ENCODE results near the gene CALN1.
"Not testable (repeated sequence)": the region's sequence is repeated elsewhere in the genome, so short reads cannot be mapped to it uniquely, and the experiment has no call there.

The CALN1 gene

DNA sequence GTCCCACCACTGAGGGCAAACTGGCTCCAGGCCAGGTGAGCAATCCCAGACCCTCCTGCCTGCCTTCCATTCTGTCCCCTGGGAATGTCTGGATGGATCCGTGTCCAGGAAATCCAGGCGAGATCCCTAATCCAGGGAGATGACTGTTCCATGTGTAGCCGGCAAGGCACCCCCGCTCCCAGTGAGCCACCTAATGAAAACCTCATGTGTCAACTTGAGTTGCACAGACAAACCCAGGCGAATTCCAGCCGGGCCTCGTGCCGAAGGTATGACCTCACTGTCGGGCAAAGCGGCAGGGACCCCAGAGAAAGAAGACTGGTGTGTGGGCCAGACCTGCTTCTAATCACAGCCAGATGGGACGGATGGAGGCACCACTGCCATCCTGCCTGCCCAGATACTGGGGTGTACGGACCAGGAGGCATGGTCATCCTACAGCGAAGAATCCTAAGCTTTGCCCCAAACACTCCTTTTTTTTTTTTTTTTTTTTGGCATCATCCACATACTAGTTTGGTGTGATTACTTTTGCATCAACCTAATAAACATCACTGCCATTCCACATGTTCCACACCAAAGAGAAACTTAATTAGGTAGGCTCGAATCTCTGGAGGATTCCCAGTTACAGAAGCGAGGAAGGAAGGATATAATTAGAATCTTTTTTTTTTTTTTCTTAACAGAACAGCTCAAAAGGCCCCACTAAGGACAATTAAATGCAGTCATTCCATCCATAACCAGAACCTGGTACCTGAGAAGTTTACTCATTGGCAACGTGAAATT, 313.1 kb downstream of the CALN1 start:
- H3K4me1 Mint-ChIP-seq, result no peaks in the 10 kb centered on the region
- H3K27me3 Mint-ChIP-seq, result no peaks in the 10 kb centered on the region
- H3K9me3 Mint-ChIP-seq, result no peaks in the 10 kb centered on the region
- no peaks in the 10 kb centered on the region for H3K36me3 Mint-ChIP-seq
- H3K4me3 Mint-ChIP-seq, result no peak overlapping the region
- H3K27ac Mint-ChIP-seq, result no peak overlapping the region

- Mint-ChIP-seq H3K36me3 (no peaks in the 10 kb centered on the region), H3K4me1 (no peaks in the 10 kb centered on the region), H3K27me3 (no peaks in the 10 kb centered on the region), H3K27ac (no peak overlapping the region), H3K9me3 (no peaks in the 10 kb centered on the region), H3K4me3 (no peak overlapping the region)
Measured at GRCh38 chr7:72097226-72097625, 314.9 kb downstream of the CALN1 start.

GRCh38 chr7:72092769-72093168, 319.4 kb downstream of the CALN1 start:
- H3K27ac Mint-ChIP-seq, result no peak overlapping the region
- no peaks in the 10 kb centered on the region for H3K4me1 Mint-ChIP-seq
- H3K9me3 Mint-ChIP-seq, result no peaks in the 10 kb centered on the region
- no peak overlapping the region for H3K4me3 Mint-ChIP-seq
- no peaks in the 10 kb centered on the region for H3K27me3 Mint-ChIP-seq
- H3K36me3 Mint-ChIP-seq, result no peaks in the 10 kb centered on the region

- H3K27me3 Mint-ChIP-seq, result no peaks in the 10 kb centered on the region
- no peak overlapping the region for H3K27ac Mint-ChIP-seq
- no peaks in the 10 kb centered on the region for H3K36me3 Mint-ChIP-seq
- no peaks in the 10 kb centered on the region for H3K4me1 Mint-ChIP-seq
- no peak overlapping the region for H3K4me3 Mint-ChIP-seq
- H3K9me3 Mint-ChIP-seq, result no peaks in the 10 kb centered on the region
Measured at GRCh38 chr7:72087926-72088325, 324.2 kb downstream of the CALN1 start.

DNA sequence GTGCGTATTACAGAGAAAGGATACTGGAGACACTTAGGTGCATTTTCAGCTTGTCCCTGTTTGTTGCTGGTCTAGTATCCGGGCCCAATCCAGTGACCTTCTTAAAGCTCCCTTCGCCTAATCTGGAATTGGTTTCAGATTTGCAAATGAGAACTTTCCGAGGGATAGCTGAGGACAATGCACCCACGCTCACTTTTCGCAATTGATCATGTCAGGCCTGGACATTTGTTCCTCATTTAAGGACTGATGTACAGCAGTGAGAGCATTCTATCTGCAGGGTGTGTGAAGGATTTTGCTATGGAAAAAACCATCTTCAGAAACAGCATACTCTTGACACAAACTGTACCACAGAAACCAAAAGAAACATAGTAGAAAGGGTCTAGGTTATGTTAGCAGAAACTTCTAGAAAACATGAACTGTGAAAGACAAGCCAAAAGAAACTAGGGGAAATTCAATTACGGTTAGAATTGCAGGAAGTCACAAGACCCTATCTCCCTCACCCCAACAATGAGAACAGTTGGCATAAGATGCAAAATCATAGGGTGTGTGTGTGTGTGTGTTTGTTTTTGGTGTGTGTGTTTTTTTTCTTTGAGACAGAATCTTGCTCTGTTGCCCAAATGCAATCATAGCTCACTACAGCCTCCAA, 331.1 kb downstream of the CALN1 start:
- no peak overlapping the region for H3K4me3 Mint-ChIP-seq
- no peaks in the 10 kb centered on the region for H3K27me3 Mint-ChIP-seq
- H3K9me3 Mint-ChIP-seq, result no peaks in the 10 kb centered on the region
- H3K4me1 Mint-ChIP-seq, result no peaks in the 10 kb centered on the region
- no peaks in the 10 kb centered on the region for H3K36me3 Mint-ChIP-seq
- no peak overlapping the region for H3K27ac Mint-ChIP-seq

DNA sequence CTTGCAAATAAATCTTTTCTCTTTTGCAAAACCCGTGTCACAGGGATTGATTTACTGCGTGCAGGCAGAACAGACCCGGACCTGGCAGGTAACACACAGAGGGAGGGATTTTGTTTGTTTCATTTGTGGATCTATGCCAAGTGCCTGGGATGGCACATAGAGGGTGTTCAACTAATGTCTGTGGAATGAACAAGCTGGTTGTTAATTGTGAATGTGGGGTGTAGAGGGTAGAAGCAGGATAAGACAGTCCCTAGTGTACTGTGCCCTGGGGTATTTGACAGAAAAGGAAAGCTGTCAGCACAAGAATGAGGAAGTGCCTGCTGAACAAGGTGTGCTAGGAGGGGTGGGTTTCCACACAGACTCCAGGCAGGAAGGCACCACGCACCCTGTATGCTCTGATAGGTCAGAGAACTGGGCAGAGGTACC, 331.8 kb downstream of the CALN1 start:
- H3K27ac Mint-ChIP-seq, result no peak overlapping the region
- H3K4me3 Mint-ChIP-seq, result no peak overlapping the region
- H3K27me3 Mint-ChIP-seq, result no peaks in the 10 kb centered on the region
- H3K4me1 Mint-ChIP-seq, result no peaks in the 10 kb centered on the region
- H3K9me3 Mint-ChIP-seq, result no peaks in the 10 kb centered on the region
- H3K36me3 Mint-ChIP-seq, result no peaks in the 10 kb centered on the region

DNA sequence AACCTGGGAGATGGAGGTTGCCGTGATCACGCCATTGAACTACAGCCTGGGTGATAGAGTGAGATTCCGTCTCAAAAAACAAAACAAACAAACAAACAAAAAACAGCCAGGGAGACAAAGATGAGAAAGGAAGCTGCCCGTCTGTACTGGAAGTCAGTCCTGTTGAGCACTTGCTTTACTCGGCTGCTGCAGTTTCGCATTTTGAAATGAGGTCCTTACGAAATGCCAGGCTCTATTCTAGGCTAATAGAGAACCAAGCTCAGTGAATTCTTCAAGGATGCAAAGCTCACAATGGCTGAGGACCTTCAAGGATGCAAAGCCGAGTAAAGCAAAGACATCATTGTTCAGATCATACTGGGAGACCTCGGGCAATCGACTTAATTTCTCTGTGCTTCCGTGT, 333.3 kb downstream of the CALN1 start:
- Mint-ChIP-seq H3K4me3 (no peak overlapping the region), H3K9me3 (peaks cover 2% of the 10 kb centered on the region)

GRCh38 chr7:72078301-72078700, 333.8 kb downstream of the CALN1 start:
- Mint-ChIP-seq H3K4me1 (no peaks in the 10 kb centered on the region), H3K36me3 (no peaks in the 10 kb centered on the region), H3K4me3 (no peak overlapping the region), H3K27me3 (no peaks in the 10 kb centered on the region), H3K27ac (no peak overlapping the region), H3K9me3 (peaks cover 6% of the 10 kb centered on the region)

More for the DNA sequence above, 333.3 kb downstream of the CALN1 start:
- Mint-ChIP-seq H3K4me1 (no peaks in the 10 kb centered on the region), H3K36me3 (no peaks in the 10 kb centered on the region), H3K27me3 (no peaks in the 10 kb centered on the region), H3K27ac (no peak overlapping the region)

DNA sequence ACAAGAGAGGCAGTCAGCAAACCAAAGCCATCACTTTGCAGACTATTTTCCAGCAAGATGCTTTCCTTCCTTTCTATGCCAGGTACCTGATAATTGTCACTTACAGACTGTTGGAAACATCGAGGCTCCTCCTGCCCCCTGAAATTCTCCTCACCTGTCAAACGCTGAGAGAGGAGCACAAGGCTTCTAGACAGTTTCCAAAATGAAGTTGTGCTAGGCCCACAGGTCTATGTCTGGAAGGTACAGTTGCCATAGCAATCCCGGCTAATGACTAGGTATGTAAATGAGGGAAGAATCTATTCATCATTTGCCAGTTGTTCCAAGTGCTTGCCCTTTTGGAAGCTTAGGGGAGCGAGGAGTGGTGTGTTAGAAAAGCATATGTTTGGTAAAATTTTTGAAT, 334.4 kb downstream of the CALN1 start:
- Mint-ChIP-seq H3K4me3 (no peak overlapping the region), H3K27me3 (no peaks in the 10 kb centered on the region), H3K36me3 (no peaks in the 10 kb centered on the region), H3K4me1 (no peaks in the 10 kb centered on the region), H3K27ac (no peak overlapping the region), H3K9me3 (peaks cover 9% of the 10 kb centered on the region)

DNA sequence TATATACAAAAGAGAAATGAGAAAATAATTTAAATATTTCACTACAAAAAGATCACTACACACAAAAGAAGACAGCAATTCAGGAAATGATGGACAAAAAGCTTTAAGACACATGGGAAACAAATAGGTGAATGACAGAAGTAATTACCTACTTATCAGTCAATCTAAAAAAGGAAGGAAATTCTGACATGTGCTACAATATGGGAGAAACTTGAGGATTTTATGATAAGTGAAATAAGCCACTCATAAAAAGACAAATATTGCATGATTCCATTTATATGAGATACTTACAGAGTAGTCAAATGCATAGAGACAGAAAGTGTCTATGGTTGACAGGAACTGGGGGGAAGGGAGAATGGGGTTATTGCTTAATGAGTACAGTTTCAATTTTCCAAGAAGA, 339.2 kb downstream of the CALN1 start:
- no peaks in the 10 kb centered on the region for H3K36me3 Mint-ChIP-seq
- no peaks in the 10 kb centered on the region for H3K27me3 Mint-ChIP-seq
- H3K27ac Mint-ChIP-seq, result no peak overlapping the region
- no peak overlapping the region for H3K4me3 Mint-ChIP-seq
- no peaks in the 10 kb centered on the region for H3K4me1 Mint-ChIP-seq
- peaks cover 26% of the 10 kb centered on the region for H3K9me3 Mint-ChIP-seq

- Mint-ChIP-seq H3K27me3 (no peaks in the 10 kb centered on the region), H3K36me3 (no peaks in the 10 kb centered on the region), H3K27ac (no peak overlapping the region), H3K9me3 (peaks cover 26% of the 10 kb centered on the region), H3K4me3 (no peak overlapping the region), H3K4me1 (no peaks in the 10 kb centered on the region)
Measured at GRCh38 chr7:72069263-72069662, 342.9 kb downstream of the CALN1 start.

GRCh38 chr7:72065764-72066163, 346.4 kb downstream of the CALN1 start:
- not testable (repeated sequence) for H3K36me3 Mint-ChIP-seq, H3K4me3 Mint-ChIP-seq, H3K27ac Mint-ChIP-seq, H3K27me3 Mint-ChIP-seq, H3K4me1 Mint-ChIP-seq
- peaks cover 13% of the 10 kb centered on the region for H3K9me3 Mint-ChIP-seq

DNA sequence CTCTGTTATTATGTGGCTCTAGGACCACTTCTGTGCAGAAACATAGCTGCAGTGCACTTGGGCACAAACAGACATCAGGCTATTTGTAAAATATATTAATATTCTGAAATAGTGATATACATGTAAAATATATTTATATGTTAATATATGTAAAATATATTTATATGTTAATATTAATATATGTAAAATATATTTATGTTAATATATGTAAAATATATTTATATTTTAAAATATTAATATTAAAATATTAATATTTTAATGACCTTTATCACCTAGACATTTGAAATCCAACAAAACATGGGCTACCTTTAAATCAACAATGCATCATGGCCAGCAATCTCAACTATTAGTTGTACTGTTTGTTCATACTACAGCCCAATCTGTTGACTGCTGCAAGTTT, 347.2 kb downstream of the CALN1 start:
- H3K9me3 Mint-ChIP-seq, result peaks cover 10% of the 10 kb centered on the region
- H3K36me3 Mint-ChIP-seq, result no peaks in the 10 kb centered on the region
- H3K4me1 Mint-ChIP-seq, result no peaks in the 10 kb centered on the region
- H3K27me3 Mint-ChIP-seq, result no peaks in the 10 kb centered on the region
- no peak overlapping the region for H3K27ac Mint-ChIP-seq
- no peak overlapping the region for H3K4me3 Mint-ChIP-seq

DNA sequence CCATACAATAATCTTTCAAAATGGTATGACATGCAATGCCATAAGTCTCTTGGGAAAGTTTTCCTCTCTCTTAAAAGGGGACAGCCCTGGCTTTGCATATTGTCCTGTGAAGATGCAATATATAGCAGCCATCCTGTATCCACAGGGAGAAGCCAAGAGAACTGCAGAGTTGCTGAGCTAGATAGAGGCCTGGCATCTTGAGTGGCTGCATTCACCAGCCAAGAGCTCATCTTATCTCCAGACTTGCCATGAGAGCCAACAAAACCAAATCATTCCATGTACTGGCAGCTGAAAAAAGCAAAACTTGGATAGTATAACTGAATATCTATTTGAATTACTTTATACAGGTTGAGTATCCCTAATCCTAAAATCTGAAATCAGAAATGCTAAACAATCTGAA, 348.8 kb downstream of the CALN1 start:
- H3K27ac Mint-ChIP-seq, result no peak overlapping the region
- no peaks in the 10 kb centered on the region for H3K36me3 Mint-ChIP-seq
- H3K4me1 Mint-ChIP-seq, result no peaks in the 10 kb centered on the region
- no peak overlapping the region for H3K4me3 Mint-ChIP-seq
- H3K27me3 Mint-ChIP-seq, result no peaks in the 10 kb centered on the region
- peaks cover 10% of the 10 kb centered on the region for H3K9me3 Mint-ChIP-seq

- Mint-ChIP-seq H3K27me3 (no peaks in the 10 kb centered on the region), H3K4me3 (no peak overlapping the region), H3K9me3 (peaks cover 10% of the 10 kb centered on the region), H3K36me3 (no peaks in the 10 kb centered on the region), H3K27ac (no peak overlapping the region), H3K4me1 (no peaks in the 10 kb centered on the region)
Measured at GRCh38 chr7:72062666-72063065, 349.5 kb downstream of the CALN1 start.

GRCh38 chr7:72059925-72060324, 352.2 kb downstream of the CALN1 start:
- Mint-ChIP-seq H3K27ac (no peak overlapping the region), H3K4me1 (no peaks in the 10 kb centered on the region), H3K4me3 (no peak overlapping the region), H3K9me3 (peaks cover 10% of the 10 kb centered on the region), H3K36me3 (no peaks in the 10 kb centered on the region), H3K27me3 (no peaks in the 10 kb centered on the region)

DNA sequence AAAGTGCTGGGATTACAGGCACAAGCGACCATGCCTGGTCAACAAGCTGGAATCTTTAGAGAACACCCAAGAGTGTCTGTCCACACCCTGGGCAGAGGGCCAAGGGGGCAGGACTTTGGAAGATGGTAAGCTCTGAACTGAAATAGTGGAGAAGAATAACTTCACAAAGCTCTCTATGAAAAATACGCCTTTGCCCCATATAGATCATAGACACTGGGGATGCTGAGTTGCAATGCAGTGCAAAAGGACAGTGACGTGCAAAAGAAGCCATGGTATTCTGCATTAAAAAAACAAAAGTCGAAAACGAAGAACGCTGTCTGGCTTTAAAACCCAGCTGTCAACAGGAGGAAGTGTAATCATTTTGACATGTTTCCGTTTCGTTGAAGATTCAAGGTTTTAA, 353.6 kb downstream of the CALN1 start:
- no peaks in the 10 kb centered on the region for H3K4me1 Mint-ChIP-seq
- no peak overlapping the region for H3K27ac Mint-ChIP-seq
- no peak overlapping the region for H3K4me3 Mint-ChIP-seq
- no peaks in the 10 kb centered on the region for H3K27me3 Mint-ChIP-seq
- H3K36me3 Mint-ChIP-seq, result no peaks in the 10 kb centered on the region
- peaks cover 10% of the 10 kb centered on the region for H3K9me3 Mint-ChIP-seq

Measured in activated naive CD4-positive, alpha-beta T cell treated with anti-CD3 and anti-CD28 coated beads, Interleukin-2, amount 50 U/mL, for 24 hours (primary cell).